CD4-positive, alpha-beta T cell treated with Interleukin-4 for 4 hours (primary cell): Measurements from ENCODE around the gene ZFAND6.
"Not testable (repeated sequence)": the region's sequence is repeated elsewhere in the genome, so short reads cannot be mapped to it uniquely, and the experiment has no call there.

Experiments
- DNase-seq: peaks from one replicate; pipeline ENCODE4 v3.0.0-alpha.2; 2020

ZFAND6 gene

GRCh38 chr15:80099662-80100061, 40.2 kb downstream of the ZFAND6 start:
- DNase-seq, result not testable (repeated sequence)

DNA sequence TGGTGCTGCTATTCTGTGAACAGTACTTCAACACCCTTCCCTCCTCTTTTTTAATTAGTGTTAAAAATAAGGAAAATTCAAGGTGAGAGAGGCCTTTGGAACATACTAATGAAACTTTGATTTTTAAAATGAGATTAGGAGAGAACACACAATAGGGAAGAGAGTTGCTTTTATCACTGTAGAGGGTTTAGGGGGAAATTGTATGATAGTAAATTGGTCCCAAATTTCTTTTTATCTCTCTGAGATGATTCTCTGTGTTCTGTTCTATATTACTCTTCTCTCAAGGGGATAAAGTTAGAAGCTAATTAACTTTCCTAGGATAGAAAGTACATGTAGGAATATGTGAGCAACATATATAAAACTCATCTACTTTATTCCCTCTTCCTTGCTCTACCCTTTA, 40.8 kb downstream of the ZFAND6 start:
- no peak for DNase-seq

DNA sequence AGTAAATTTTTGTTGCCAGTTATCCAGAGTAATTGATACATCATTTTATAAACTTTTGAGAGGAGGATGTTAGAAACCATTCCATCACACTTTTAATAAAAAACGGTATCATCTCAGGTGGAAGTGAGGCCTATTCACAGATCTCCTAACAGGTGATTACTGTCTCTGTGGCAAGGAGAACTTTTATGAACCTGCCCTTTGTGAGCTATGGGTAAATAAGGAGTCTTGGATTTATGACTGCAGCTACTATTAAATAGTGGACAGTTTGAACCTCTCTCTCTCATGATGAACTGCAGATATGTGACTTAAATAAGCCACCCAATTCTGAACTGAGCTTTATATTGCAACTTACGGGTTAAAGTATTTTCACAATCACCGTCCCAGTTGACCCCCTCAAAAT, 45.7 kb downstream of the ZFAND6 start:
- DNase-seq, result no peak

DNA sequence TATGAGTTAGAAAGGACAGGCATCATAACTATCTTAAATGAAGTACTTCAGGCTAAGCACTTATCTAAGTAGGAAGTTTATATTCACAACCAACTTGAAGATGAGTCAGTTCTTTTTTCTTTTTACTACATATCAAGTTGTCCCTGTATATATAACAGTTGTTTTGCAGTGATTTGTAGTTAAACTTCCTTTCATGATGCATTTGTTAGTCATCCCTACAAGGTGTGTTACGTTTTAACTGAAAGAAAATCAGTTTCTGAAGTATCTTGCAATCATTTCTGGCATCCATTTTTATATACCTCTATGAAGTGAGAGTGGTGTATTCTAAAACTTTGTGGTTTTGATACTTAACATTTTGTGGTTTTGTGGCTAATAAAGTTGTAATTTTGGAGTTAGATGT, 46.1 kb downstream of the ZFAND6 start:
- DNase-seq, result peak; percentile 4

DNA sequence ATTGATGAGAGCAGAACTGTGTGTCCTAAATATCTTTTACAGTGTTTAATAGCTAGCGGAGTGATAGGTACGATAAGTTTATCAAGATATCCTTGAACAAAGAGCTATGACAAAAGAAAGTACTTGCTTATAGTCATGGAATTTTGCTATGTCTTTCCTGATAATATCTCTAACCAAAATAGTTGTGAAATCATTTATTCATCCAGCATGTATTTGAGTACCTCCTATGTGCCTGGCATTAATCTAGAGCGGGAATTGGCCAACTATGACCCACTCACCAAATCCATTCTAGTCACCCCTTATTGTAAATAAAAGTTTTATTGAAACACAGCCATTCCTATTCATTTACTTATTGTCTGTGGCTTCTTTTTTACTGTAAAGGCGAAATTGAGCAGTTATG, 46.6 kb downstream of the ZFAND6 start:
- DNase-seq, result no peak

DNA sequence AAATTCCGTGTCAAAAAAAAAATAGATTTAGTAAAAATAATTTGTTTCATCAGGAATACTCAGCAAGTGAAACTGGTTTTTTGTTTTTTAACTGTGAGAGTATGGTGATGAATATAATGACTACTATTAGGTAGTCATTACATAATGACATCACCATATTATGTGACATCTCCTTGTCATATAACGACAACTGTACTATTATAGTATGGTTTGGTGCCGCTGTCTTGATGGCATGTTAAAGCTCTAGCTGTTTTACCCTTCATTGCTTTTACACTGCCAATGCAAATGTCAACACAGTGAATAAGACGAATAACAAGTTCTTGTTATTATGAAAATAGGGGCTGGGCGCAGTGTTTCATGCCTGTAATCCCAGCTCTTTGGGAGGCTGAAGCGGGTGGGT, 47.7 kb downstream of the ZFAND6 start:
- no peak for DNase-seq

DNA sequence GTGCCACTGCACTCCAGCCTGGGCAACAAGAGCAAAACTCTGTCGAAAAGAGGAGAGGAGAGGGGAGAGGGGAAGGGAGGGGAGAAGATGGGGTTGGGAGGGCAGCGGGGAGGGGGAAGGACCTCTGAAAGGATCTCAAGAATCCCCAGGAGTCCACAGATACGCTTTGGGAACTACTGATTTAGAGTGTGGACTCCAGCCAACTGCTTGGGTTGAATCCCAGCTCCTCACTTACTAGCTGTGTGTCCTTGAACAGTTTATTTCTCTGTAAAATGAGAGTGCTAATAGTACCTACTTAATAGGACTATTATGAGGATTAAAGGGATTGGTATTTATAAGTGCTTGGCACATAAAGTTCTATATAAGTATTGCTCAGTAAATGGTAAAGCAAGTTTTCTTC, 48.3 kb downstream of the ZFAND6 start:
- DNase-seq, result no peak

DNA sequence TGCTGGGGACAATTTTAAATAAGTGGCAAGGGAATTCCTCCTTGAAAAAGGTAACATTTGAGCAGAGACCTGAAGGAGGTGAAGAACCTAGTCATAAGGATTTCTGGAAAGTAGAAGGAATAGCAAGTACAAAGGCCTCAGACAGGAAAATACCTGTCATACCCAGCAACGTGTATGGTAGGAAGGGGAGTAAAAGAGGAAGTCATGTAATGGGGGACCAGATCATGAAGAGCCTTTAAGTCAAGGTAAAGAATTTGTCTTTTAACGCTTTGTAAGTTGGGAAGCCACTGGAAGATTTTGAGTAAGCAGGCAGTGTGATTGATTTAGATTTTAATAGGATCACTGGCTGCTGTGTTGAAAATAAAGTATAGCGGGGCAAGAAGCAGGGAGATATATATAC, 49.9 kb downstream of the ZFAND6 start:
- DNase-seq, result no peak

DNA sequence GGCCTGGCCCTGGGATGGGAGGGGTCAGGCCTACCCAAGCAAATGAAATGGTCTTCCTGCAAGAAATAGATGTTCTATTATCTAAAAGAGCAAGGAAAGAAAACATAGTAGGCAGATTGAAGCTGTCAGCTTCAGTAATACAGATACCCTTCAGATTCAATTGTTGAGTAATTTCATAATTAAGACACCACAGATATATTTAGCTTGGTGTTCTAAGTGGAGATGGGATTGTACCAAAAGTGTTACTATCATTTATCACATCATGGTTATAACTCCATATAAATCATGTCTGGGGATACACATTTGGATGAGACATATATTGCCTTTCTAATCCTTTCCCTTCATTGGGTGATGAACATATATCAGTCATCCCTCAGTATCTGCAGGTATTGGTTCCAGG, 51.4 kb downstream of the ZFAND6 start:
- DNase-seq, result no peak

DNA sequence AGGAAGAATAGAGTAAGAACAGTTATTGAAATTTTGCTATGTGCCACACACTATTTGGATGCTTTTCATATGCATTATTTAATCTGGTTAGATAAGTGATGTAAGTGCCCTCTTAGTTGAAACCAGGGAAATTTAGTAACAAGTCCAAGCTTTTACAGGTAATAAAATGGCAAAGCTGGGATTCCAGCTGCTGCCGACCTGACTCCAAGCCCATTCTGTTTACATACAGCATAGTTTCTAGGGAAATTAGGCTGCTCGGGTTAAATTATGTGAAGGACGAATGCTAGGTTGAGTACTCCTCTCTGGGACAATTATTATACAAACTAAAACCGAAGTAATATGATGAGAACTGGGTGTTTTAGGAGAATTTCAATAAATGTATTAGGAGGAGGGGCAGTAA, 54.6 kb downstream of the ZFAND6 start:
- DNase-seq, result no peak

DNA sequence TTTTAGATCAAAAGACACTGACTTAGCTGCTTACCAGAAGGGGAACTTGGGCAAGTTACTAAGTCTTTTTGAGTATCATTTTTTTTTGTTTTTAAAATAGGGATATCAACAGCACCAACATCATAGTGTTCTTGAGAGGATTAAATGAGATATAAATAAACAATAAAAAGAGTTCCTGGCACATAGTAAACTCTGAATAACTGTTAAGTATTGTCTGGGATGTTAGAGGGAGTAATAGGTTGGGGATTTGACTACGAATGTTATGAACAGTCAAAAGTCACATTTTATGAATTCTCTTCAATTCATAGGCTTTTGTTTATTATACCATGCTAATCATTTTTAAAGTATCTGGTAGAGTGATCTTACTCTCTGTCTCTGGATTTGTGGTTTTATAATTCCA, 55.5 kb downstream of the ZFAND6 start:
- no peak for DNase-seq

DNA sequence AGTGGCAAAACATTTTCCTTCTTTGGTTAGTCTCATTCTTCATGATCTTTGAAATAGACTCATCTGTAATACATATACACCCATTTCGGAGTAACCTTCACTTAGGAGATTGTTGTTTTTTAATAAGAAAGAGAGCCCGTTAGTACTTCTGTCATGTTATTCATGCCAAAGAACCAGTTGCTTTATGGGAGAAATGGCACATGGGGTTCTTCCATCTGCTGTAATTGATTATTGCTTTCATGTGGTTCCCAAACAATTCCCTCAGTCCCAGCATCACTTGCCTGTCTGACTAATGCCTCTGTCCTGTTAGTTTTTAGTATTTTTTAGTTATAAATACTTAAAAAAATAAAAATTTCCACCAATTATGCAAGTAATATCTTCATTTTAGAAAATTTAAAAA, 59.5 kb downstream of the ZFAND6 start:
- DNase-seq, result no peak

GRCh38 chr15:80120636-80121035, 61.2 kb downstream of the ZFAND6 start:
- DNase-seq, result no peak

DNA sequence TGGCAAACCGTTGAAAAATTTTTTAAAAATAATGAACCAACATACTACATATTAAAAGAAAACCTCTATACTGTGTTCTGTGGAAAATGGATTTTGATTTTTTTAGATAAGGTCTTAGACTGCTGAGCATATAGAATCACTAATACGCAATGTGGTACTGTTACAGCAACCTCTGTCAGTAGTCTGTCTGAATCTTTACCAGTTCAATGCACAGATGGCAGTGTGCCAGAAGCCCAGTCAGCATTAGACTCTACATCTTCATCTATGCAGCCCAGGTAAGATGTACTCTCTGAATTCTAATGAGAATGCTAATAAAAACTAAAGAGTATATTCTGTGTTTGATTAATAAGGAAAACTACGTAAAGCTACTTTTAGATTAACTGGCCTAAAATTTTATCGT, 62.1 kb downstream of the ZFAND6 start:
- DNase-seq, result no peak

GRCh38 chr15:80123034-80123433, 63.6 kb downstream of the ZFAND6 start:
- DNase-seq, result no peak

- DNase-seq, result not testable (repeated sequence)
Observed at GRCh38 chr15:80127253-80127652, 67.8 kb downstream of the ZFAND6 start.

DNA sequence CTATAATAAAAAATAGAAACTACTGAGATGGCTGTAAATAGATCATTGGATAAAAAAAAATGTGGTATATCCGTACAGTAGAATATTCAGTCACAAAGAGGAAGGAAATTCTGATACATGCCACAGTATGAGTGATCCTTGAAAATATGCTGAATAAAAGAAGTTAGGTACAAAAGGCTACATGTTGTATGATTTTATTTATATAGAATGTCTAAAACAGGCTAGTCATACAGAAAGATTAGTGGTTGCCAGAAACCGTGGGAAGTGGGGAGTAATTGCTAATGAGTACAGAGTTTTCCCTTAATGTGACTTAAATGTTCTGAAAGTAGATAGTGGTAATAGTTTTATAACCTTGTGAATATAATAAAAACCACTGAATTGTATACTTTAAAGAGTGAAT, 68.4 kb downstream of the ZFAND6 start:
- no peak for DNase-seq

- no peak for DNase-seq
Observed at GRCh38 chr15:80132382-80132781, 72.9 kb downstream of the ZFAND6 start.

DNA sequence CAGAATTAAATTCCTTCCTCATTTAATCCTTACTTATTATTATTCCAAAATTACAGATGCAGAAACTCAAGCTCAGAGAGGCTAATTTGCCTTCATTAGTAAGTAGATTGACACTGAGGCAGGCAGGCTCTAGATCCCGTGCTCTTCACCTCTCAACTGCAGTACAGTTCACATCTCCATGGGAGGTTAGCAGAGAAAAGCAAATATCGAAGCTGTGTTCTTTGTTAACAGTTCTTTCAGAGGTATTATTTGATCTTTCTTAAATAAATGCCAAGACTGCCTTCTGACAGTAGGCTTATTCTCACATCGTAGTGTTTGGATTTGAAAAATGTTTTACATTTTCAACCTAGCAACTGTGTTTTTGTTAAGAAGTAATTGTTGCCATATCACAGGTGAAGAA, 77.4 kb downstream of the ZFAND6 start:
- no peak for DNase-seq

DNA sequence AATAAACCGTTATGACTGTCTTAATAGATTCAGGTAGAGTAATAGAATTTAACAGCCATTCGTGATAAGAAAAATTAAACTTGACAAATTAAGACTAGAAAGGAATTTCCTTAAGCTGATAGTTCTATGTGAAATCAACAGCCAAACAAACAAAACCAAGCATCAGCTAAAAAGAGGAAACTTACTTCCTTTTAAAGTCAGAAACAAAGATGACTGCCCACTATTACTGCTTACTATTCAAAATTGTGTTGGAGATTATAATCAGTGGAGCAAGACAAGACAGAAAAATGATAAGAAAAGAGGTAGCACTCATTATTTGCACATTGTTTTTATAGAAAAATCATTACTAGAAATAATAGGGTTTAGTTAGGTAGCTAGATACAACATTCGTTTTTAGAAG, 79.5 kb downstream of the ZFAND6 start:
- no peak for DNase-seq

GRCh38 chr15:80140909-80141308, 81.4 kb downstream of the ZFAND6 start:
- DNase-seq, result no peak

DNA sequence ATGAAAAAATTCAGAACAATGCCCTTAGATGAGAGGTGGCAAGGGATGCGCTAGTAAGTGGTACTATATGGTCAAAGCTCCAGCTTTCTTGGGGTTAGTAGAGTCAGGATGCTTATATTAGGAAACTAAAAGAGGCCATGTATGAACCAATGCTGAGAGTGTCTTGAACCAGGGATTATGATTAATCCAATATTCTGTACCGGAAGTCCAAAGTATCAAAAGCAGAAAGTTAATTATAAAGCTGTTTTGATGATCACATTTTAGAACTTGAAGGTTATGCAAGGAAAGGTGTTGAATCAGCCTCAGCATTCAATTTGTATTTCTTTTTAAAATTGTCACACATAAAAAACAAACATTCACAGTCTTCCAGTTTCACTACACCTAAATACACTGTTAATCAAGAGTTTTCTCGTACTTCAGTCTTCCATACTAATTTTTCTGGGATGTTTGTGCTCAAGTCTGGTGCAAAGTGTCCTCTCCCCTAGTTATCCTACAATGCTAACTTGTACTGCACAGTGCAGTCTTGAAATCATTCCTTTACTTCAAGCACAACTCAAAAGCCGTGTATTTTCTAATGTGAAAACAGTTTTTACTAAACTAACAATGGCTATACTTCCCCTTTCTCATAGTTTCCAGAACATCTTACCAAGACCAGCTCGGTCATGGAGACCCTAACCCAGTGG, 82.6 kb downstream of the ZFAND6 start:
- no peak for DNase-seq

GRCh38 chr15:80142646-80143045, 83.2 kb downstream of the ZFAND6 start:
- DNase-seq, result no peak

- DNase-seq, result no peak
Observed at GRCh38 chr15:80151148-80151547, 91.7 kb downstream of the ZFAND6 start.

DNA sequence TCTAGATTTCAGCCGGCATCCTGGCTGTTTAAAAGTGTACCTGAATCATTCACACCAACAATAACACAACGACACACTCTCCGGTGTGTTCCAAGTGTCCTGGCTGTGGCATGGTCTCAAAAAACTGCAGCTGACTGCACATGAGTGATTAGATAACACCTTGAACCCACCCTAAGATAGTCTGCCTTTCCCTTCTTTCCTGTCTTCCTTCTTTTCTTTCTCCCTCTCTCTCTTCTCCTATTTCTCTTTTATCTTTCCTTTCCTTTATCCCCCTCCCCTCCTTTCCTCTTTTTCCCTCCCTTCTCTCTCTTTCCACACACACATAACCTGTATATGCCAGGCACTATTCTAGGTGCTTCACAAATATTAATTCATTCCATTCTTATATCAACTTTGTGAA, 92.1 kb downstream of the ZFAND6 start:
- DNase-seq, result no peak
